ENCODE data around the gene MPDU1.

GRCh38 chr17:7575959-7576358, 7.7 kb upstream of the MPDU1 start:
- TF ChIP-seq EZH2 (IDR thresholded peaks at IDR 0.05; ENCODE audit: borderline replicate concordance, low read depth, low read length, poor library complexity, severe bottlenecking) (no peak), CTCF (conservative IDR thresholded peaks at IDR 0.05; ENCODE audit: low read depth, low read length) (no peak)
